NCI-H1417 (cell line): ENCODE results near the gene EP400.
"Not testable (repeated sequence)": the region's sequence is repeated elsewhere in the genome, so short reads cannot be mapped to it uniquely, and the experiment has no call there.

Experiments
- DNase-seq, 3 experiments: peaks; one replicate each; lab custom pipeline; 2025; lab: John Stamatoyannopoulos, UW

EP400 gene

GRCh38 chr12:132085291-132085635 lies 135.5 kb downstream of the EP400 start:
- no peak for DNase-seq

- no peak for DNase-seq
Observed at GRCh38 chr12:132089407-132089910, 139.7 kb downstream of the EP400 start.

- no peak for DNase-seq
Observed at GRCh38 chr12:132094269-132094891, 144.6 kb downstream of the EP400 start.

DNA sequence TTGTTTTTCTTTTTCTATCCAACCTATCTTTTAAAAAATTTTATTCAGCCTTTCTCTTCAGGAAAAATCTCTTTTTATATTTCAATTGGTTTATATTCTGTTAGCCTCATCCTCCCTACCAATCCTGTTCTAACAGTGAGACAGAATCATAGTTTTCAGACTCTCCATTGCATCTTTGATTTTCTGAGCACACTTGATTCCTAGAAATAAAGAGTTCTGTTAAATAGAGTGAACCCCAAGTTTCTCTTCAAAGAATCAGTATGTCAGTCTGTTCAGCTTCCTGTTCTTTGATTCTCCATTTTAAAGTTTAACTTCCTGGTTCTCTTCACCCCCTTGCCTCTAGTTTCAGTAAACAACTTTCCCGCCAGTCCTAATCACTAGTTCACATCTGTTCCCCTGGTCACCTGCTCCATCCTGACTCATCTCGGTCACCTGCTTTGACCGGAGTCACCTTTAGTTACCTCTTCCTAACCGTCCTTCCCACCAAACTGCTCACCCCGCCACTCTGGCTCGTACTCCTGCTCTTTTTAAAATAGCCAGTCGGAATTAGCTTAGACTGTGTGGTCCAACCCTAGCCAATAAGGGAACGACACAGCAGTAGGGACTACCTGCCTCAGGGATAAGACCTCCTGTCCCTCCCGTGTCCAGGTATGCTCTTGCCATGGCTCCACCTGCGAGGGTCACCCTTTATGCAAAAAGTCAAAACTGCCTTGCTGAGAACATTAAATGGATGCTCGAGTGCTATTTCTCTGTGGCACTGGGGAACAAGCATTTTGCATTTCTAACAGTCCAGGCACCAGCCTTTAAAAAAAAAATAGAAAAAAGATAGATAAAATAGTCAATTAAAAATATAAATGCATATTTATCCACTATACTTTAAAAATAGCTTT lies 146.0 kb downstream of the EP400 start:
- DNase-seq = no peak

DNA sequence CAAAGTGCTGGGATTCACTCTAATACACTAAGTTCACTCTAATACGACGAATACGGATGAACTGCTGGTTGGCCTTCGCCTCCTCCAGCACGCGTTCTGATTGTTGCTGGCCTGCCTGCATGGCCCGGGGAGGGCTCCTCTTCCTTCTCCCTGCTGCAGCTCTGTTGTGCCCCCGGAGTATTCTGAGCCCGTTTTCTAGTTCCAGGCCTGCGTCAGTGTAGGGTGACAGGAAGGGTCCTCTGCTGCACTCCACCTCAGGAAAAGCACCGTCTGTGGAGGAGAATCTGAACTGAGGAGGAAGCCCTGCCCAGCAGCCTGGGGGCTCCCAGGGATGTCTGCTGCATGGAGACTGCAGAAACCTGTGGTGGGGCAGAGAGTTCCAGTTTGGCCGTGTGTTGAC lies 150.0 kb downstream of the EP400 start:
- DNase-seq = no peak

GRCh38 chr12:132100306-132101065 lies 150.7 kb downstream of the EP400 start:
- no peak for DNase-seq

DNA sequence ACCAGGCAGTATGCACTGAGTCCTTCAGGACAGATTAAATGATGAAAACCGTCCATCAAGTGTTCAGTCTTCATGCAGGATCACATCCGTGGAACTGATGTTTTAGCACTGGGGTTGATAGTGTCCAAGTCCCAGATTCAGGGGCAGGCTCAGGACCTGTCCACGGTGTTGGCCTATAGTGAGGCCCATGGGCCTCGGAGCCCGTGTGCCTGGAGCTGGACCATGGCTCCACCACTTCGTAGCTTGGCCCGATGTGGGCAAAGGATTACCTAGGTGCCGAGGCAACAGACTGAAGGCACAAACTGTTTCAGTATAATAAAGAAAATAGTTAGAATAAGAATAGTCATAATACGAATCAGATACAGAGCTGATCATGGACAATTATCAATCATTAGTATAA lies 152.6 kb downstream of the EP400 start:
- DNase-seq = no peak

DNA sequence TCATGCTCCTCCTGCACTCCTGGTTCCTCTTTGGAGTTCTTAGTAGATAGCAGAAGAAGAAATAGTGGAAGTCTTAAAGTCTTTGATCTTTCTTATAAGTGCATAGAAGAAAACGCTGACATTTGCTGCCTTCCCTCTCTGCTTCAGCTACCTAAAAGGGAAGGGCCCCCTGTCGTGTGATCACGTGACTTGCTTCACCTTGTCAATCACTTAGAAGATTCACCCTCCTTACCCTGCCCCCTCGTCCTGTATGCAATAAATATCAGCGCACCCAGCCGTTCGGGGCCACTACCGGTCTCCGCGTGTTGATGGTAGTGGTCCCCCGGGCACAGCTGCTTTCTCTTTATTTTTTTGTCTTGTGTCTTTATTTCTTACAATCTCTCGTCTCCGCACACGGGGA lies 153.3 kb downstream of the EP400 start:
- not testable (repeated sequence) for DNase-seq

DNA sequence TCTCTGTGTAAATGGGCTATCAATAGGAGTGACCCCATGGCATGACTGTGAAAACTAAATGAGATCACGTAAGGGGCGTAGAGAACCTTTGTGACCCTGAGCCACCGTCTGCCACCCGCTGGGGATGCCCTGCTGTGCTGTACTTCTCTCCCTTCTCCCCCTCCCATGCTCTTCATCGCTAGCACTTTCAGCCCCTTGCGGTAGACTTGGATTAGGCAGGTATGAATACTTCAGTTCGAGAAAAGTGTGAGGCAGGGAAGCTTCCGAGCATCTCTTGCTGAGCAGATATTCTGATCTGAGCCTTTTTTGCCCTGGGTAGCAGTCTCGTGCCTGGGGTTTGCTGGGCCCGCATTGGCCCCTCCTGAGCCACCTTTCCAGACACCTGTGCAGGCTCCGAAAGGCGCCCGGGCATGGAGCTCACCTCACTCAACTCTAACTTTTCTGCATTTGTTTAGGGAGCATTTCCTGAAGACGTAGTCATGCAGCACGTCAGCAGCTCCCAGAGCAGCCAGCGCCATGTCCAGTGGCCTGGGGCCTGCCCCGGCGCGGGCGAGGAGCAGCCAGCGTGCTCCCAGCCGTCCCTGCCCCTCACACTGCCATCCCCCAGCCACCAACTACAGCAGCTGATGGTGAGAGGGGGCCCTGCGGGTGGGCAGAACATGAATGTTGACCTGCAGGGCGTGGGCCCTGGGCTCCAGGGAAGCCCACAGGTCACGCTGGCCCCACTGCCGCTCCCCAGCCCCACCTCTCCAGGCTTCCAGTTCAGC lies 154.0 kb downstream of the EP400 start:
- no peak for DNase-seq

GRCh38 chr12:132105467-132105866 lies 155.7 kb downstream of the EP400 start:
- DNase-seq = no peak

DNA sequence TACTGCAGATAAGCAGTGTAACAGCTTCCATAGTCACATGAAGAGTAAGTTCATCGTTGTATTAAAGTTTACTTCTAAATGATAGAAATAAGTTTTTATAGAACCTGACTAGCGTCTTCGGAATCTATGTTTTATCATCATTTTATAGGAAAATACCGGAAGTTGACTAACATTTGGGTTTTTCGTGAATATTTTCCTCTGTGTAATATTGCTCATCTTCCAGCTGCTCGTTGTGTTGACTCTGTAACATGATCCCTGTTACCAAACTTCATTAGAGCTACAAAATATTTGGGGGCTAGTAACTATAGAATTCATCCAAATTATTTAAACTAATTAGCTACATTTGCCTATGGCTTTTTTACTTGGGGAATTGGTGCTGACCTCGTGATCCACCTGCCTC lies 157.2 kb downstream of the EP400 start:
- no peak for DNase-seq

DNA sequence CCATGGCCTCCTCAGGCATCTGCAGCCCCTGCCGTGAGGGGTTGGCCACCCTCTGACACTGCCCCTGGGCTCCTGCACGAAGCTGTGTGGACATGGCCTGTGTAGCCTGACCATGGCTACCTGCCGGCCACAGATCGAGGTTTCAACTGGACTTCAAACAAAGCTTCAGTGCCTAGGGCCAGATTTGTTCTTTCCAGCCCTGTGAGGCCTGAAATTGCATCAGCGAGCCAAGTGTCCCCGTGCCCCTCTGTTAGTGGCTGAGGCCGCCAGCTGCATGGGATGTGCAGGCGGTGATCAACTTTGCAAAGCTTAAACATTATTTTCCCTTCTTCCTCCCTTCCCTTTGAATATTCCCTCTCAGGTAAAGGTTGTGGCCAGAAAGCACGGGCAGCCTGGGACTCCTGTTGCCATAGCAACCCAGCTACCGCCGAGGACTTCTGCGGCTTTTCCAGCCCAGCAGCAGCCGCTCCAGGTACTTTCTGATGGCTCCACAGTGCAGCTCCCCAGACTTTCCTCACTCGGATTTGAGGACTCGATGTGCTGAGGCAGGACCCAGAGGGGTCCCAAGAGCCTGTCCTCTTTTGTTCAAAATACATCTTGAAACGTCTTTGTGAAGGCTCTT lies 158.6 kb downstream of the EP400 start:
- DNase-seq = peak; percentile 7 to 60 (median 54)

- no peak for DNase-seq
Observed at GRCh38 chr12:132109741-132110140, 160.0 kb downstream of the EP400 start.

- no peak for DNase-seq
Observed at GRCh38 chr12:132110677-132111076, 160.9 kb downstream of the EP400 start.

GRCh38 chr12:132111654-132112304 lies 162.0 kb downstream of the EP400 start:
- no peak for DNase-seq

- DNase-seq = no peak
Observed at GRCh38 chr12:132114667-132115066, 164.9 kb downstream of the EP400 start.

- DNase-seq = no peak
Observed at GRCh38 chr12:132115500-132115899, 165.8 kb downstream of the EP400 start.

DNA sequence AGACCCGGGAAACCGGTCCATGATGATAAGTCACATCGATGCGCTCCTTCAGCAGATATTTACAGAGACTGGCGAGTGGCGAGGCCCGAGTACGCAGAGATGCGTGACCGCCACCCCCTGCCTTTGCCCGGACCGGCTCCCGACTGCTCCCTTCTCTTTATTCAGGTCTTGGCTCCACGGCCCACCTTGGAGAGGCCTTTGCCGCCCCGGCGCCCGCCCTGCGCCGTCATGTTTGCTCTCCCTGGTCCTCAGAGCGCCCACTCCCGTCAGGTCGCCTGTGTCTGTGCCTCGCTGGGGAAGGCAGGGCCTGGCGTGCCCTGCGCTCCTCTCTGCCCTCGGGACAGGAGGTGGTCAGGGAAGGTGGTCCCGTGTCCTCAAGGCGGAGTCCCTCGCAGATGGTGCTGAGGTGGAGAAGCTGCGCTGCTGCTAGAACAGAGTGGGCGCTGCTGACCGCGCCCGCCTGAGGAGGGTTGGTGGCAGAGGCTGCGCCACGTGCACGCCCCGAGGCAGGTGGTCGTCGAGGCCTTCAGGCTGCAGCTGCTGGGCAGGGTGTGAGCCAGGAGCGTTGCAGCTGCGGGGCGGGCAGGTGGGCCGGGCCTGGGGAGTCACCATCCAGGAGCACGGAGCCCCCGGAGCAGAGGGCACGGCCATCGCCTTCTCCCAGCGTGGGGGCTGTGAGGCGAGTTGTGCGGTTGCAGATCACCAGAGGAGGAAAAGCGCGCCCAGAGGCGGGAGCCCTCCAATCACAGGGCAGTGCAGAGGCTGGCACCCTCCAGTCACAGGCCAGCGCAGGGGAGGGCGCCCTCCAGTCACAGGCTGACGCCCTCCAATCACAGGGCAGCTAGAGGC lies 167.2 kb downstream of the EP400 start:
- no peak for DNase-seq

- DNase-seq = no peak
Observed at GRCh38 chr12:132117558-132117875, 167.8 kb downstream of the EP400 start.

DNA sequence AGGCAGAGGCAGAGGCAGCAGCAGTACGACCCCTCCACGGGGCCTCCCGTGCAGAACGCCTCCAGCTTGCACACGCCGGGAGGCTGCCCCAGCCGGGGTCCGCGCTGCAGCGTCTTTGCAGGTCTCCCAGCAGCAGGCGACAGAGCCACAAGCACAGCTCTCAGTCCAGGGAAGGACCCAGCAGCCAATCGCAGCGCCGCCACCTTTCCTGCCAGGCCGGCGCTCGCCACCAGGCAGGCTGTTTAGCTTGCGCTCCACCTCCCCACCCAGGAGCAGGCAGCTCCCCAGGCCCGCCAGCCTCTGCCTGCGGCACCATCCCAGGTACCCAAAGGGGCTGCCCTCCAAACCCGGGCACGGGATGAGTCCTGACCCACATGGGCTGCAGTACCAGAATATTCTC lies 169.1 kb downstream of the EP400 start:
- no peak for DNase-seq
